Limb (tissue), 2 donors: Measurements from ENCODE around the gene PRIMPOL.
"Not testable (repeated sequence)": the region's sequence is repeated elsewhere in the genome, so short reads cannot be mapped to it uniquely, and the experiment has no call there.

Source experiments
- DNase-seq, 2 donors: peaks; one replicate each; pipeline ENCODE4 v3.0.0-alpha.2; 2016; ENCODE audit errors: extremely low spot score in 2 of 2

PRIMPOL gene

DNA sequence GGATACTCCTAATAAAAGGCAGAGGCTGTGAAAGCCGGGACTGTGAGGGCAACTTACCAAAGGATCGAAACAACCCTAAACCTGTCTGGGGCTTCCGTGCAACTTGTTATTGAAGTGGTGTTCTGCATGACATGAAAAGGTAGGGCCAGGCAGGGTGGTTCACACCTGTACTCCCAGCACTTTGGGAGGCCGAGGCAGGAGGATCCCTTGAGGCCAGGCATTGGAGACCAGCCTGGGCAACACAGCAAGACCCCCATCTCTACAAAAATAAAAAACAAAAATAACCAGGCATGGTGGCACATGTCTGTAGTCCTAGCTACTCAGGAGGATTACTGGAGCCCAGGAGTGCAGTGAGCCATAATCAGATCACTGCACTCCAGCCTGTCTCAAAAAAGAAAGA is 12.6 kb upstream of the PRIMPOL start:
- DNase-seq: no peak

DNA sequence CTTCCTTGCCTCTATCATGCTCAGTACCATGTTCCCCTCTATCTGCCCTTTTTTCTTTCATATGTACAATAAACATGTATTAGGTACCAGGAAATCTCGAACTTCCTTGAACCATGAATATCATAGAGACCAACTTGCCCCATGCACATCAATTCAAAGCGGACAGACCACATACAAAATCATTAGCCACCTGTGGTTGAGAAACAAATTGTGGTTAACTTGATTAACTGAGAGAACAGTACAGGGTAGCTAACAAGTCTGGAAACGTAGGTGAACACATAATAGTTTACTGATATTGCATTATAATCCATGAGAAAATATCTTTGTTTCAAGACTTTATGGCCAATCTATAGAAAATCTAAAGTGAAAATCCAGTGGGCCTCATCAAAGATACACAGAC is 8.5 kb upstream of the PRIMPOL start:
- DNase-seq: no peak

DNA sequence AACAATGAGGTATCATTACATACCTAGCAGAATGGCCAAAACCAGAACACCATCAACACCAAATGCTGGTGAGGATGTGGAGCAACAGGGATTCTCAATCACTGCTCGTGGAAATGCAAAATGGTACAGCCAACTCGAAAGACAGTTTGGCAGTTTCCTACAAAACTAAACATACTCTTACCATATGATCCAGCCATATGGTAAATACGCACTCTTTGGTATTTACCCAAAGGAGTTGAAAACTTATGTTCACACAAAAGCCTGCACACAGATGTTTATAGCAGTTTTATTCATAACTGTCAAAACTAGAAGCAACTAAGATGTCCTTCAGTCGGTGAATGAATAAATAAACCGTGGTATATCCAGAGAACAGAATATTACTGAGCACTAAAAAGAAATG is 8.1 kb upstream of the PRIMPOL start:
- DNase-seq: no peak

DNA sequence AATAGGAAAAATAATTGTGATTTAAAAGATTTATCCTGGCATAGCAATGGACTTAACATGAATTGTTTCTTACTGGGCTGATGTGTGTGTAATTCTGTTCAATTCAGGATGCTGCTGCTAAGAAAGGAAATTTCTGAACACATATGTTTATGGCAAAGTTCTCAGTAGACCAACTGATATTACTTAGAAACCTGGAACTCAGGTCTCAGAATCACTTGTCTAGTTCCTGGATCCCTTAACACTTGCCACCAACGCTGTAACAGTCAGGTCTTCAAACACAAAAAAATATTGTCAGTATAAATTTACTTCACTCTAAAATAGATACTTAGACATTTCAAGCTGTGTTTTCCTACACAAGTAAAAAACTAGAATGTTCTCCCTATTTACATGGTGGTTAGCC is 5.8 kb upstream of the PRIMPOL start:
- DNase-seq: no peak

DNA sequence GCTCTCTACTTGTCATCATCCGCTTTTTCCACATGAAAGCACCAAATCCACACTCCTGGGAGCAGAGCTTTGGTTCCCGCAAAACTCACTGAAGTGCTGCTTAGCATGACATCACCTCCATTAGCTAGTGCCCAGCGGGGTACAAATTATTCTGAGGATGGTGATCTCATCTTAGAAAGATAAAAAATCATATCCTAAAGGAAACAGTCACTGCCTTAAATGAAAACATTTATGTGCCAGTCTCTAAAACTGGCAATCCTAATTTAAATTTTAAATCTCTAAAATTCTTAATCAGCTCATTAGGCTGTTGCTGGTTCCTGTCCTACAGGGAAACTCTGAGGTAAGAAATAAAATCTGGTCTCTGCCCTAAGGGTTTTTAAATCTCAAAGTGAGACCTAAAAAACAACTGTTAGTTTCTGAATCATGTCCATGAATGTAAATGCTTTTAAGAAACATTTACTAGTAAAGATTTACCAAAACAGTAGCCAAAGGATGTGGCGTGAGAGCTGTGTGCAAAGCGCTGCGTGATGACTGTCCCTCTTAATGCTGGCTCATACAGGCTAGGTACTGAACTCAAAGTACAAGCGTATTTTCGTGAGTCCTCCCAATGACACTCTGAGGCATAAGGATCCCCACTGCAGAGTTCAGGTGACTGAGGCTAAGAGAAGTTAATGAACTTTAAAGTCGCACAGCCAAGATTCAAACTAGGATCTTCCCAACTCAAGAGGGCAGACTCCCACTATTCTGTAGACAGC is 4.8 kb upstream of the PRIMPOL start:
- DNase-seq: no peak

DNA sequence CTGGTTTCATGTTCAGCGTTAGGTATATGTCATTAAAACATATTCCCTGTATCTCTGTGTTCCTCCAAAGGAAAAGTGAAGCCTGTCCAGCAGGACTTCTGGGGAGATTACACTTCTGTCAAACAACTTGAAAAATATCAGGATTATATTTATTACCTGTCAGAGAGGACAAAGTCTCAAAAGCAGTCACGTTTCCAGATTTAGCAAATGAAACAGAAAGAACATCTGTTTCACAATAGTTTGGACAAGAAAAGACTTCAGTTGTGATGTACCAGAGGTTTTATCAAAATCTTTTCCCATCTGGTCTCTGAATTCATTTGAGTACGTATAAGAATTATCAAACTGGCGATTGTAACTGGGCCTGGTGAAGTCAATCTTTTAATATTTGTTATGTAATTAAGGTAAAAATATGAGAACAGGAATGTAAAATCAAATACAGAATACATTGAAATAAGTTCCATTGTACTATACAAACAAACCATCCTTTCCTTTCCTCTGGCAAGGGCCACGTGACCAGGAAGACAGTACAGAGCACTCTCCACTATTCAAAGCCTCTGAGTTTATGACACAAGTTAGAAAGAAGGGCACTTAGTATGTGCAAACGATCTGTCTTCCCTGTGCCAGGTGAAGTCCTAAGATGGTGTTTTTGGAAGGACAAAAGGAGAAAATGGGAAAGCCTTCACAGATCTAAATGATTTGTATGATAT is 3.5 kb upstream of the PRIMPOL start:
- no peak for DNase-seq

DNA sequence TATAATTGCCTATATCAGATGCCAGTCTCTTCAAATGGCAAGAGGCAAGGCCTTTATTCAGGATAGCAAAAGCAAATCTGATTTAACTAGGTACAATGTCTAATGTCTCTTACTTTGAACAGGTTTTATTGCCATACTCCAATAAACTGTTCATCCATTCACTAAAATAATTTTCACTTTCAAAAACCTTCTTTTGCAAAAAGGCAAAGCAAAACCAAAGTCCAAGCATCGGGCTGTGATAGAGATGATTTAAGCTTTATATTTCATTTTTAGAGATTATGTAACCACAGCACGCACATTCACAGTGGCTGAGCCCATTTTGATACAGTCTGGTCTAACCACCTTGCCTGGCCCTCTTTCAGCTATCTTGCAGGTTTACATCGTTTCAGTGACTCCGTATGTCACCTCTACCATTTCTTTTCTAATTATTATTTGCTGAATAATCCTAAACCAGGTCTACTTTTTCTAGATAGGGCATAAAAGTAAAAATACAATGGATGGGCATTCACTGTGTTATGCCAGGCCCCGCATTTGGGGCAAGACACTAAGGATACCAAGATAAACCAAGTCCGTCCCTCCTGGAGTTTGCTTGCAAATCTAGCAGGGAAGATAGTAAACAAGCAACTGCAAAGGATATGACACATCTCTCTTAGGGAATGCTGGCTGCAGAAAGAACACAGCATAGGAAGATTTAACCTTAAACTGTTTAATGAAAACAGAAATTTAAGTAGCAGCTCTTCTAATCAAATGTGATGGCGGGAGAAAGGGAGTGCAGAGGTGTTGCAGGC is 2.1 kb upstream of the PRIMPOL start:
- DNase-seq: no peak

DNA sequence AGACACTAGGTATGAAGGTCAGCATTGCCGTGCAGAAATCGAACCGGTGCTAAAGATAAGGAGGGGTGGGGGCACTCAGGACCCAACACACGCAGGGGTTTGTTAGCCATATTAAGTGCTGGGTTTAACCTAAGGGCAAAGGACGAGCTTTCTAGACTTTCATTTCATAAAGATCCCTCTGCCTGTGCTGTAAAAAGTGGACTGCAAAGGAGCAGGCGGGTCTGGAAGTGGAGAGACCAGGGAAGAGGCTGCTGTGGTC is 1.6 kb upstream of the PRIMPOL start:
- no peak for DNase-seq

DNA sequence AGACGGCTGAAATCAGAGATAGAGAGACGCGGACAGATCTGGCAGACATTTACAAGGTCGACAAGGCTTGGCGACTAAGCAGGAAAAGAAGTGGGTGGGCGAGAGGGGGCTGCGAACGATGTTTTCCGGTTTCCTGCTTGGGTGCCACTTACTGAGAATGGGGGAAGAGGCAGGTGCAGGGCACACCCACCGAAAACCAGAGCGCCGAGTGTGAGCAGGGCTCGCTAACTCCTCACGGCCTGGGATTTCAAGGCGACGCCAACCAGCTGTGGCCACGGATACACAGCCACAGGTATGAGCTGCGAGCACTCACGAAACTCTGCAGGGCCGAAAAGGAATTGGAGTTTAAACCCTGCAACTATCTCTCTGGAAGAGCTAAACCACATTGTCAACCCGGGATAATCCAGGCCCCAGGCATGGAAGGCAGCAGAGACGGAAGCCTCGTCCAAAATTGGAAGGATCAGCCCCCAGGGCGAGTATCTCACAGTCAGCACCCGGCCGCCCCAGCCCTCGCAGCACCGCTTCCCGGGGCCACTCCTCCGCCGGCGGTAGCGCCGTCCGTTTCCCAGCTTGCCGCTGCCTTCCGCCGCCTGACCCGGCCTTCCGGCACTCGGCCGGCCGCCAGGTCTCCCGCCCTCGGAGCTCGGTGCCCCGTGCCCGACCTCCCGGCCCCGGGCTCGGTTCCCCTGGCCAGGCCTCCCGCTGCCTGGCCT is 1.1 kb upstream of the PRIMPOL start:
- DNase-seq: peak; percentile 29 to 76

DNA sequence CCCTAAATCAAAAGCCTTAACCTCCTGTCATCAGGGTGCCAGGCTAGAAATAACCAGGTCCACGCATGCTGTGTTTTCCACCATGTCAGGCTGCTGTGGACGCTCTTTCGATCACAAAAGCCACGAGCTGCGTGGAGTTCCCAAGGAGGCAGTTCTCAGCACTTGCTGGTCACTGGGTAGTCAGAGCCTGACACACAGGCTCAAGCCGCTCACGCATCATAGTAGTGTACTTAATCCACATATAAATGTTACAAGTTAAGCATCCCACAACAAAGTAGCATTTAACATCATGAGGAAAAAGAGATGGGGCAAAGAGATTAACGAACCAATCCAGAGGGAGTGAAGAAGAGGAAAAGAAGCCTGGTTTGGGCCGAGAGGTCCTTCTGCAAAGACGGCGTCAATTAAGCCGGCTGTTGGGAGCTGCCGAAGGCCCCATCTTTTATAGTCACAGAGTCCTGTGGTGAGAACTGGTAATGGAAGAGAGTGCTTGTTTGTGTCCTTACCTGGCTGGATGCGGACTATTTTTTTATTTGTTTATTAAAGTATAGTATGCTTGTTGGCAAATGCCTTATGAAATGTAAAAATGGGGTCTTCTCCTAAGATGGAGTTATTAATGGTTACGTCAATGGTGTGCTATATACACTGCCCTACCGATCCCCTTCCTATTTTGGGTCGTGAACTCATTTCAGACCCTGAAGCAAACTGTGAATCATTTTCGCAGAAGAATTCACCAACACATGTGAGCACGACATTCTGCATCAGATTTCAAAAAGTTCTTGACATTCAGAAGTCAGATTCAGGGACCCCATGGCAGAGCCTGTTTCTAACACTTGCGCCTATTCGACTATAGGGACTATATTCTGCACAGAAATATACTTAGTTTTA is 675 bp downstream of the PRIMPOL start:
- no peak for DNase-seq

DNA sequence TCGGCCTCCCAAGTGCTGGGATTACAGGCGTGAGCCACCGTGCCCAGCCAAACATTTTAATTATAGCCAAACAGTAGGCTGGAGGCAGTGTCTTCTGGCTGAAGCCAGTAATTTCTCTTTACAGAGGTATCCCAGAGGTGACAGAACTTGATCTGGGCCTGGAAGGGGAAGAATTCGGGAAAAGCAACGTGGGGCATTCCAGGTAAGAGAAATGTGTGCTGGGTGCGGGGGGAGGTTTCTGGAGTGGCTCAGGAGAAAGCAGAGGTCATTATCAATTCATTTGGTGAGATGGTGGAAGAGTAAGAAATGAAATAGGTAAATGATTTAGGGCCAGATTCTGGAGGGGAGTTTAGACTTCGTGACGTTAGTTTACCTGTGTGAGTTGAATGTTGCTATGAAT is 2.4 kb downstream of the PRIMPOL start:
- no peak for DNase-seq

DNA sequence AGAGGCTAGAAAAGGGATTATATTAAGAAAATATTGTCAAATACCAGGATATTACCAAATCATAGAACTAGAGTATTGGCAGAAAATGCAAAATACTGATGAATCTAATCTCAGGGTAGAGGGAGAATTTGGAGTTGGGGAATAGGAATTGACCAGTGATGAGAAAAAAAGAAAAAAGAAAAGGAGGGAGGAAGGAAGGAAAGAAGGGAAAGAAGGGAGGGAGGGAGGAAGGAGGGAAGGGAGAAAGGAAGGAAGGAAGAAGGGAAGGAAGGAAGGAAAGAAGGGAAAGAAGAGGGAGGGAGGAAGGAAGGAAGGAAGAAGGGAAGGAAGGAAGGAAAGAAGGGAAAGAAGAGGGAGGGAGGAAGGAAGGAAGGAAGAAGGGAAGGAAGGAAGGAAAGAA is 3.1 kb downstream of the PRIMPOL start:
- not testable (repeated sequence) for DNase-seq

DNA sequence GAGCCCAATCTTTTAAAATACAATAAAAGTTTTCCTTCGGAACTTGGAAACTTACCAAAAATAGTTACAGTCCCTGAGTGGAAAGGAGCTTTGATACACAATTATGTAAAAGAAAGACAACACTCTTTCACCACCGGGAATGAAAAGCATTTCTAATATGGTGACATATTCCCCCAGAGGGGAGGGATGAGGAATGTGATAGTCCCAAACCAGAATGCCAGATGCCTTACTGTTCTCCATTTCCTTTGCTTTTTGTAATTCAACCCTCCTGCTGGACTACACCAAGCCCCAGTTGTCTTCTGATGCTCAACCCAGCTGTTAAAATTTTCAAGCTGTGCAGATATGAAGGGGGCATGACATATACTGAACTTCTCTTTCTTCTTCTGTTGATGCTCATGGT is 4.1 kb downstream of the PRIMPOL start:
- peak in 1 of 2 donors; percentile 60 for DNase-seq

DNA sequence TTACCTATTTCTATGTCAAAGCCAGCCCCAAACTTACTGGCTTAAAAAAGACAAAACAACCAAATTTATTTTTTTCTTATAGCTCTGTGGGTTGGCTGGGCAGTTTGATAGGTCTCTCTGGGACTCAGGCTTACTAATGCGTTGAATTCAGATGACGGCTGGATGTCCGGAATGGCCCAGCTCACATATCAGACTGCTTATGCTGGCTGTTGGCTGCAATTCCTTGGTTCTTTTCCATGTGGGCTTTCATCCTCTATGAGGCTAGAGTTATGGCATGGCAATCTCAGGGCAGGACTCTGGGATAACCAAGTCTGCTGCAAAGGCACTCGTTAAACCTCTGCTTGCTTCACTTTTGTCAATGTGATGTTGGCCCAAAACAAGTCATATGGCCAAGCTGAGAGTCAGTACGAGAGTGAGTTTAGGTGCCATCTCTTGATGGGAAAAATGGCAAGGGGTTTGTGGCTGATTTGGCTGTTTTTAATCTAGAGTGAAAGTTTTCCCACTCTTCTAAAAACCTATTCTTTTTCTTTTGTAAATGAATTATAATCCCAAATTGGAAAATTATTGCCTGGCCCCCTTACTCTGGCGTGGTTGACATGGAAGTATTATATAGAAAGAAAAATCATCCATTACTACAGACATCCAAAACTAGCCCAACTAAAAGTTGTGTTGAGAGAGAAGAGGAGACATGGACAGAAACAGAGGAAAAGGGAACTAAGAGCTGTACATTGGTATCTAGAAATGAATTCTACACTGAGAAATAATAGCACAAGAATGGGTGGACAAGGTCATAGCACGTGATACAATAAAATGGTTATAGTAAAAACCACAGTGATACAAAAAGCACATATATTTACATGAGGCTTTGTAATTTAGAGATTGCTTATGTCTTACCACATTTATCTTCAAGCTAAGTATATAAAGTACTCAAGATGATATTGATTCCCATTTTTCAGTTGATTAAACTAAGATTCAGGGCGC is 6.6 kb downstream of the PRIMPOL start:
- DNase-seq: peak in 1 of 2 donors; percentile 36

DNA sequence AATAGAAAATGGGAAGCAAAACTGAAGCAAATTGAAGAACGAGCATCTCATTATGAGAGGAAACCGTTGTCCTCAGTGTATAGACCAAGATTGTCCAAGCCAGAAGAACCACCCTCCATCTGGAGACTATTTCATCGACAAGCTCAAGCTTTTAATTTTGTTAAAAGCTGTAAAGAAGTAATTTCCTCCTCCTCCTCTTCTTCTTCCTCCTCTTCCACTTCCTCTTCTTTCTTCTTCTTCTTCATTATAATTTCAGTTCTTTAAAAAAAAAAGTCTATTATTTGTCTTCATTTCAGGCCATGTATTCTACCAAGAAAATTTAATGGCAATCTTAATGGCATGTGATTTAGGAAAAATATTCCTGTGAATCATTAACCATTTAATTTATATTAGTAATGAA is 7.6 kb downstream of the PRIMPOL start:
- DNase-seq: no peak

DNA sequence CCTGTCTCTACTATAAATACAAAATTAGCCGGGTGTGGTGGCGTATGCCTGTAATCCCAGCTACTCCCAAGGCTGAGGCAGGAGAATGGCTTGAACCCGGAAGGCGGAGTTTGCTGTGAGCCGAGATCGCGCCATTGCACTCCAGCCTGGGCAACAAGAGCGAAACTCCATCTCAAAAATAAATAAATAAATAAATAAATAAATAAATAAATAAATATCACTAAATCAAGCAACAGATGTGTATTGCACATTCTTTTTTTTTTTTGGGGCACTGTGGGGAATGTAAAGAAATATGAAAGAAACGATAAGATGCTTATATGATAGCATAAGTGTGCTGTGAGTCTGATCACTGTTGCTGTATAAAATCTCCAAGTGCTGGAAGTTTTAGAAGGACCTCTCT is 8.3 kb downstream of the PRIMPOL start:
- not testable (repeated sequence) for DNase-seq

DNA sequence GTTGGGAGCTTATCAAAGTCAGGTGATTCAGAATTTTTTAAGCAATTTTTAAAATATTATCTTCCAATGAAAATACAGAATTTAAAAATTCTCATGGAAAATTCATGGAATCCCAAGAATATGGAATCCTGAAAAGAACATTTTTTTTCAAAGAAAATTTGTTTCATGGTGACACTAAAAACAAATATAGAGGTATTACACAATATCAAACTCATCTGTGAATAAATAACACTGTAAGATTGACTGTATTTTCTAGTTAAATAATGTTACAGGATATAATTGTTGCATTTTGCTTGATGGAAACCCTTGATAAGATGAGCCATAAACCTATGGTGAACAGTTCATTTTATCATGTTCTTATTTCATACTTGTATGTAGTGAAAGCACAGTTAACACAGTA is 11.4 kb downstream of the PRIMPOL start:
- no peak for DNase-seq

DNA sequence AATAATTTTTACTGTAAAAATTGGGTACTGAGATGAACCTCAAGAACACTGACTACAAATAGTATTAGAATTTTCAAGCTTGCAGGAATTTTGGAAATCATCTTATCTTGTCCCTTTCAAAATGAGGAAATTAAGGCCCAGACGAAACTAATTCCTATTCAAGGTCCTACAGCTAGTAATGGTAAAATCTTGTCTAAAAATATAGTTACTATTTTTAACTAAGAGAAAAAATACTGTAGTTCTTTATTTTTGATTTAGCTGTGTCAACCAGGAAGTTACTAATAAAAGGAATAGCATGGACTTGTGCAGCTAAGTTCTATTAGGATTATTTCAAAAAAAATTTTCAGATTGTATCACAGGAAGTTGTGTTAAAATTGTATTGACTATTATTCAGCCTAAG is 12.7 kb downstream of the PRIMPOL start:
- DNase-seq: no peak

DNA sequence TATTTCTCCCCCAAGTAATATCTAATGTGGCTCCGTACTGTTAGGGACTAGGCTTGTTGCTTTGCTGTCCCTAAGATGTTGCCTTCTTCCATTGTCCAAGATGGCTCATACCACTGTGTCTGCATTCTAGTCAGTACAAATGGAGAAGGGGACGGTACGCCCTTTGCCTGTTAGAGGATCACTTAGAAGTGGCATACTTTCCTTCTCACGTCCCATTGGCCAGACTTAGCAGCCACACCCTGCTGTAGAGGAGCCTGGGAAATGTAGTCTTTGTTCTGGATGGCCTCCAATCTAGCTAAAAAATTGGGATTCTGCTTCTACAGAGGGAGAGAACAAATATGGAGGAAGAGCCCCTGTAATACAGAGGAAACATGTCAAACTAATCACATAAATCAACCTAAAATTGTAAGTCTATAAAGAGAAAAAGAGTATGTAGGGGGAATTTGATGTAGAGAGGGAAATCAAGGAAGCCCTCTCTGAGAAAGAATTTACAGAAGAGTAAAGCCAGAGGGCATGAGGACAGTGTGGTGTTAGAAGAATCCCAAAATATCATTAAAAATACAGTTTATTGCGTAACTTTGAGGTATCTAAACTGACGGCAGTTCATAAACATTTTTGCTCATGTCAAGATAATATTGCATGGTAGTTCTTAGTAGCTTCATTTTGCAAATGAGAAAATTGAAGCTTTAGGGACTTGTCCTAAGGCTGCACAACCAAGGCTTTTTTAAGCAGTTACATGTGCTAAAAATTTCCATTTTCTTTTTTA is 15.1 kb downstream of the PRIMPOL start:
- no peak for DNase-seq
